Measurements from ENCODE around the gene CAMSAP3.

CAMSAP3 gene

GRCh38 chr19:7579182-7579581 lies 16.5 kb upstream of the CAMSAP3 start:
- DNase-seq: no peak

GRCh38 chr19:7582446-7582845 lies 13.2 kb upstream of the CAMSAP3 start:
- DNase-seq: no peak

- DNase-seq: no peak
These were observed 5.8 kb upstream of the CAMSAP3 start for GRCh38 chr19:7589822-7590221.

GRCh38 chr19:7590256-7590655 lies 5.4 kb upstream of the CAMSAP3 start:
- DNase-seq: no peak

- DNase-seq: no peak
These were observed 711 bp downstream of the CAMSAP3 start for GRCh38 chr19:7596211-7596937.

- DNase-seq: no peak
These were observed 2.0 kb downstream of the CAMSAP3 start for GRCh38 chr19:7597689-7598088.

GRCh38 chr19:7598180-7598579 lies 2.5 kb downstream of the CAMSAP3 start:
- no peak for DNase-seq

- no peak for DNase-seq
These were observed 5.1 kb downstream of the CAMSAP3 start for GRCh38 chr19:7600721-7601120.

GRCh38 chr19:7602240-7602934 lies 6.7 kb downstream of the CAMSAP3 start:
- DNase-seq: no peak

GRCh38 chr19:7602935-7603497 lies 7.4 kb downstream of the CAMSAP3 start:
- DNase-seq: no peak

GRCh38 chr19:7603919-7604318 lies 8.3 kb downstream of the CAMSAP3 start:
- DNase-seq: no peak

- DNase-seq: no peak
These were observed 10.0 kb downstream of the CAMSAP3 start for GRCh38 chr19:7605490-7606222.

GRCh38 chr19:7606289-7606688 lies 10.6 kb downstream of the CAMSAP3 start:
- DNase-seq: no peak

- no peak for DNase-seq
These were observed 11.7 kb downstream of the CAMSAP3 start for GRCh38 chr19:7607212-7607873.

GRCh38 chr19:7607874-7608560 lies 12.4 kb downstream of the CAMSAP3 start:
- DNase-seq: no peak

GRCh38 chr19:7610491-7611240 lies 15.0 kb downstream of the CAMSAP3 start:
- no peak for DNase-seq

GRCh38 chr19:7611541-7612279 lies 16.0 kb downstream of the CAMSAP3 start:
- DNase-seq: no peak

- no peak for DNase-seq
These were observed 16.9 kb downstream of the CAMSAP3 start for GRCh38 chr19:7612282-7613274.
